NCI-H1436 treated with DMSO at 0.1 percent for 48 hours (cell line): ENCODE data around the gene CPXM1.
"Not testable (repeated sequence)": the region's sequence is repeated elsewhere in the genome, so short reads cannot be mapped to it uniquely, and the experiment has no call there.

ENCODE experiments used
- DNase-seq: peaks from one replicate; lab custom pipeline; 2025; lab: John Stamatoyannopoulos, UW

The CPXM1 gene

DNA sequence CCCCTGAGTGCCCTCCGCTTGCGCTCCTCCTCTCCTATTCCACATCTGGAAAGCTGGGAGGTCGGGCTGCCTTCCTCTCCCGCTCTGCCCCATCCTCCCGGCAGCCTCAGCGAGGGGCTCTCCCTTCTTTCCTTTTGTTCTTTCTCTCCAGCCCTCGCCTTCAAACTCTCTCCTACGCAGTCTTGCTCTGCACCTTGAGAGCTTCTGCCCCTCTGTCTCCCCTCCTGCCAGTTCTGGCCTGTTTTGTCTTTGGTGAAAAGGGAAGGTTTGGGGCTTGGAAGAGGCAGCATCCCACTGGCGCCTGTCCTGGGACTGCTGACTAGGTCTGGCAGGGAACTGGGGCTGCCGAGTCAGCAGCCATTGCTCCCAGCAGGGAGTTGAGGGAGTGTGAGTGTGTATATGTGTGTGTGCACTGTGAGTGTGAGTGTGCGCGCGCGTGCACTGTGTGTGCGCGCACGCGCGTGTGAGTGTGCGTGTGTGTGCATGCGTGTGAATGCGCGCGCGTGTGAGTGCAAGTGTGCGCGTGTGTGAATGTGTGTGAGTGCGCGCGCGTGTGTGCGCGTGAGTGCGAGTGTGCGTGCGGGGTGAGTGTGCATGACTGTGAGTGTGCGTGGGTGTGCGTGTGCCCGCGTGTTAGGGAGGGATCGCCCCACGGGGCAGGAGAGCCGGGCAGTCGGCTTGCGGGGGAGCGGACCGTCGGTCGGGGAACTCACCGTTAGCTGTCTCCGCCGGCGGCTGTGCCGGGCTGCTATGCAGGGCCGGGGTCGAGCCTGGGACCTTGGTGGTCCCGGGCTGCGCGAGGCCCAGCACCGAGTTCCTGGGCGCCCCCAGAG is 523 bp downstream of the CPXM1 start:
- no peak for DNase-seq

DNA sequence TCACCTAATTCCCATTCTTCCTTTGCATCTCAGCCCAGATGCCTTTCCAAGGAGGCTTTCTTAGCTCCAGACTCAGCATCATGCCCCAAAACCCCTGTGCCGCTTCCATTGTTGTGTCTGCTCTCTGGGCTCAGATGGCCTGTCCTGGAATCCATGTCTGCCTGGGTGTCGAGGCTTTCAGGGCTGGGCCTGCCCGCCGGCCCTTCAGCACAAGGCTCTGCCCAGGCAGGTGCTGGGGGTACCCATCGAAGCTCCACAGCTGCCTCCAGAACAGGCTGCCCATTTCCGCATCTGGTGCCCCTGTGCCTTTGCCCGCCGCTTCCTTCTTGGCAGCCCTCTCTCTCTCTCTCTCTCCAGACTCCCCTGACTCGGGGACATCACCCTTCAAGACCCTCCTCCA is 1.2 kb downstream of the CPXM1 start:
- no peak for DNase-seq

DNA sequence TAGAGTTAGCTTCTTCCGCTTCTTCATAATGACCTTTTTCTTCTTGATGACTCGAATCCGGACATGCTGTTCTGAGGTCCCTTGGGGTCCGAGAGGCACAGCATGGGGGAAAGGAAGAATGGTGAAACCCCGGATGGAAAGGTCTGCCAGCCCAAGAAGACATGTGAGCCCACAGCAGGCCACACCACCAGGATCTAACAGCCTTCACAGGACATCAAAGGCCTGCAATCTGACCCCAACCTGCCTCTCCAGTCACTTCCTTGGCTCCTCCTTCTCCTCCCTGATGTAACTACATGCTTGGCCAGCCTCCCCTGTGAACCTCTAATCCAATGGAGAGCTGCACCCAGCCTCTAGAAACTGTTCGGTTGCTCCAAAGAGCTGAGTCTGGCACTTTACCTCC is 1.6 kb downstream of the CPXM1 start:
- no peak for DNase-seq

DNA sequence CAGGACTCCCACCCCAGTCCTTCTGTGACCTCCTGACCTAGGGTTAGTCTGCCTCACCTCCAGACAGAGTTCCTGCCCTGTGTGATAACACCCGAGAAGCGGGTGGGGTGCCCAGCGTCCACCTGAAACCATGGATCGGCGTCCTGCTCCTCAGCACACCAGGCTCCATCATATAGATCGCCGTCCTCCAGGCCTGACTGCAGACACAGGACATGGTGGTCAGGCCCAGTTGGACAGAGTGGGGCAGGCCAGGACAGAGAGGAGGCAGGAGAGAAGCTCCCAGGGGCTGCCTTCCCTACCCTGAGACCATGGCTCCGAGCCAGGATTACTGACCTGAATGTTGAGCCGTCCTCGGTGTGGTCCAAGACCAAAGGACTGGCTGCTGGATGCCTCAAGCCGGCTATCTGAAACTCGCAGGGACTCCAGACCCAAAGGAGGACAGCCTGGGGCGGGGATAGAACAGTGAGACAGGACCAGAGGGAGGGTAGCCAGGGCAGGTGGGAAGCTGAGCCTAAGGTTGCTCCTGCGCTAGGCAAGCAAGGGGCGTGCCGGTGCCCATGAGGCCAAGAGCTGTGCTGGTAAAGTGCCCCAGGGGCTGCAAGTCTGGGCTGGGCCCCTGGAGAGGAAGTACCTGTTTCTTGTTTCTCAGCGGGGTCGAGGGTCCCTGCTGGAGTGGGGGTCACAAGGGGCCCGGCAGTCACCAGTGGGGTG is 2.2 kb downstream of the CPXM1 start:
- DNase-seq = no peak

DNA sequence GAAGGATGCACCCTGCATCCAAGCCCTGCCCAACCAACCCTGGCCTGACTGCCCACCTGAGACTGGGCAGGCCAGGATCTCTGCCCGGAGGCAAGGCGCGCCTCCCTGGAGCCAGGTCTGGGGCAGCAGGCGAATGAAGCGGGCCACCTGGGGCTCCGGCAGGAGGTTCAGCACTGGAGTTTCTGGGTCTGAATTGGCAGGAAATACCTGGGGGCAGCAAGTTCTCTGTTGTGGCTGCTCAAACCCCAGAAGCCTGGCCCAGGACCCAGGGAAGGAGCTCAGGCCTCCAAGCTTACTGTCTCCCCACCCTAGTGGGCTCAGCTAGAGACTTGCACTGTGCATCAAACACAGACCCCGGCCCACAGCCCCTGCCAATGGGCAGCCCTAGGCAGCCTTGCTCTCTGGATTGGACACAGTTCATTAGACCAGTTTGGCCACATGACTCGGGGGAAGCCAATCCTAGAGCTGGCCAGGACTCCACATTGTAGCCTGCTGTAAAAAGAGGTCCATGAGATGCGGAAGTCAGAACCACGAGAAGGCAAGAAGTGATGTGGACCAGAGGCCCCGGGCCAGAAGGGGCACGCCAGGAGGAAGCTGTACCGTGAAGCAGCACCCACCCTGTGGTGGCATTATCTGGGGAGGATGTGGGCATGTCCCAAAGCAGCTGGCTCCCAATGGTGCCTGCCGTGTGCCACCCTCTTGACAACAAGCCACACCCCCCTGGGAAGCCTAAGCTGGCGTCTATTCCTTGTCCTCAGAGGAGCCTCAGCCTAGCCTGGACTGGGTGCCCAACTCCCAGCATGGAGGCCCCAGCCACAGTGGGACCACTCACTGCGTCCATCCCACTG is 3.1 kb downstream of the CPXM1 start:
- no peak for DNase-seq

DNA sequence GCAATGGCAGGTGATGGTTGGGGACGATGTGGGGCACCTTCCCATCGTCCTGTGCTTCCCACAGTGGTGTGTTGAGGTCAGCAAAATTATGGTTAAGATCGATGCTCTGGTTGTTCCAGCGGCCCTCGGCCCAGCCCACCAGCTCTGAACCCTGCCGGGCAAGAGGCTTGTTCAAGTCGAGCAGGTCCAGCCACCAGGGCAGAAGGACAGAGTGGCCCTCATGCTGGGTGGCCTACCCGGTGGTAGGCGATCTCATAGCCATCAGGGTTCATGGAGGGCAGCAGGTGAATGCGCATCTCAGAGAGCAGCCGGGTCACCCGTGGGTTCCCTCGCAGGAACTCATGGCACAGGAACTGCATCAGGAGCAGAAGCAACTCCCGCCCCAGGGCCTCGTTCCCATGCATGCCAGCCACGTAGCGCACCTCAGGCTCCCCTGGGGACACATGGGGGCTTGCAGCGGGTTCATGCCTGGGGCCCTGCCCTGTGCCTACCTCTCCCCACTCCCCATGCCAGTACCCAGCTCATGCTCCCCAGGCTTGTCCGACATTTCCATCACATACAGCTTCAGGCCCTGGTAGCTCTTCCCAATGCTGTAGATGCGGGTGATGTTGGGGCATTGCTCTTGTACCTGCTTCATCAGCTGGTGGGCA is 4.3 kb downstream of the CPXM1 start:
- no peak for DNase-seq

DNA sequence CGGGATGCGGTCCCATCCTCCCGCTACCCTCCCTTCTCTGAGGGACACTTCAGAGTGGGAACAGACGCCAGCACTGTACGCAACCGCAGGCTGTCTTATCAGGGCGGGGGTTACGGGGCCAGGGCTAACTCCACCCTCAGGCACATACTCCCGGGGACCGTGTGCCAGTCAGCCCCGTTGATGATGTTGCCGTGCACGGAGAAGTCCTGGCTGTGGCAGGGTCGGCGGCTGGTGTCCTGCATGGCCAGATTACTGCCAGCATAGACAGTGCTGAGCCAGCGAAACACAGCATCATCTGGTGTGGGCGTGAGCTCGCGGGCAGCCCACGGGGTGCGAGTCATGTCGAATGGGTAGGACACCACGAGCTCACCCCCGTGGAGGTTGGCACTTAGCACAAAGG is 5.0 kb downstream of the CPXM1 start:
- no peak for DNase-seq

DNA sequence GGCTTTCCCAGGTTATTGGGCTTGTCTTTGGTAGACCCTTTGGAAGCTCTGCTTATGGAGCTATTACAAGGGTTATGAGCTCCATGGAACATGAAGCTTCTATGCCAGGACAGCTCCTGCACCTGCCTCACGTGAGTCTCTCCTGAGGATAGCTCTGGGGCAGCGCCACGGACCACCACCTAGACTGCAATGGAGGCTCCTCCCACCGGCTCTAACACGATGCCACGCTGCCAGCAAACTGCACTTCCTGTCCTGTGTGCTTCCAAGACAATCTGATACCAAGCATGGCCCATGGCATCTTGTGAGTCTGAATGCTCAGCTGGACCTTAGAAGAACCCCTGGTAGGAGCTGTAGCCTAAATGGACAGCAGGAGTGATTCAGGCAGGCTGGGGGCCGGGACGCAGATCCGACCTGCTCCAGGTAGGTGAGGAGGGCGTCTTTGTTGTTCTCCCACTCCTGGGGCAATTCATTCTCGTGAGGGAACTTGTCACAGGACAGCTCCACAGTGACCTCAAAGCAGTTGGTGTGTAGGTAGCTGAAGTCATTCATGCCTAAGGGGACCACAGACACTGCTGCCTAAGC is 5.5 kb downstream of the CPXM1 start:
- DNase-seq = no peak

DNA sequence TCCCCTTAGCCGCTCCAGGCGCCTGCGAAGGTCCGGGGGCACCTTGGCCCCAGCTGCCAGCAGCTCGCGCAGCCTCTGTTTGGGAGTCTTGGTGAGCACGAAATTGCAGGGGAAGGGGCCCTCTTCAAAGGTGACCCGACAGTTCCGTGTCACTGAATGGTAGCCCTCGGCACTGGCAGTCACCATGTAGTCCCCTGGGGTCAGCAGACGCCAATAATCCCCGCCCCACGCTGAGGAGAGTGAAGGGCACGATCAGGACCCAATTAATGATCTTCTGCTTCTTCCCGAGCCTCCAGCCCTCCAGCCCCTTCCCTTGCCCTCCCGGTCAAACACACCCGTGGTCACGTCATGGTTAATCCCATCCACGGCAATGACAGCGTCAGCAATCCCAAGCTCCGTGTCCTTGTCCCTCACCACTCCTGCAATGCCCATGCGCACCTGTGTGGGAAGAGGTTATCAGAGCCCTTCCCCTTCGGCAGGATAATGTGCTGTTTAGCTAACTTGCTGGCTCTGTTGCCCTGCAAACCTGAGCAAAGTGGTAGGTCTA is 6.2 kb downstream of the CPXM1 start:
- DNase-seq = no peak

DNA sequence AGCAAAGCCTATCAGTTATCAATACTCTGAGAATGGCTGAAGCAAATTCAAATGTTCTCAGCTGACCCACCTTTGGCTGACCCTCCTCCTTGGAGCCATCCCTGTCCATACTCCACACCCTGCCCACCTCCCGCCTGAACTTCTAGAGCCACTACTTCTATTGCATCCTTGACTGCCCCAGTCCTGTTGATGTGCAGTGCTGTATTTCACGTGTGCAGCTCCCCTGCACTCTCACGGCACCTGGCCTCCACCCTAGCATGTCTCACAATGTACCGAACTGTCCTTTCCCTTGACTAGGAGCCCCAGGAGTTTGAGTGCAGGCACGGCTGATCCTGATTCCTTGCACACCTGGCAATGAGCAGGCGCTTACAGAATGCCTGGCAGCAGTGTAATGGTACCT is 7.0 kb downstream of the CPXM1 start:
- no peak for DNase-seq

DNA sequence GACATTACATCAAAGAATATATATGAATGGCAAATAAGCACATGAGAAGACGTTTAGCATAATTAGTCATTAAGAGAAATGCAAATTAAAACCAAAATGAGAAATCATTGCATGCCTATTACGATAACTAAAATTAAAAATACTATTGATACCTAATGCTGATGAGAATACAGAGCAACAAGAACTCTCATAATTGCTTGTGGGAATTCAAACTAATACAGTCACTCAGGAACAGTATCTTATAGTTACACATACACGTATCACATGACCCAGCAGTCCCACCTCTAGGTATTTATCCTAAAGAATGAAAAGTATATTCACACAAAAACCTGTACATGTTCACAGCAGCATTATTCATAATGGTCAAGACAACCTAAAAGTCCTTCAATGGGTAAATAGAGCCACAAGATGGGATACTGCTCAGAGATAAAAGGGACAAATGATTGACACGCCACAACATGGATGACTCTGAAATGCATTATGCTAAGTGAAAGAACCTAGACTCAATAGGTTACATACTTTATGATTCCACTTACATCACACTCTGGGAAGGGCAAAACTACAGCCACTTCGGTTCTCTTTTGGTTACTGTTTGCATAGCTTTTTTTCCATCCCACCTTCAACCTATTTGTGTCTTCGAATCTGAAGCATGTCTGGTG is 16.4 kb downstream of the CPXM1 start:
- no peak for DNase-seq

DNA sequence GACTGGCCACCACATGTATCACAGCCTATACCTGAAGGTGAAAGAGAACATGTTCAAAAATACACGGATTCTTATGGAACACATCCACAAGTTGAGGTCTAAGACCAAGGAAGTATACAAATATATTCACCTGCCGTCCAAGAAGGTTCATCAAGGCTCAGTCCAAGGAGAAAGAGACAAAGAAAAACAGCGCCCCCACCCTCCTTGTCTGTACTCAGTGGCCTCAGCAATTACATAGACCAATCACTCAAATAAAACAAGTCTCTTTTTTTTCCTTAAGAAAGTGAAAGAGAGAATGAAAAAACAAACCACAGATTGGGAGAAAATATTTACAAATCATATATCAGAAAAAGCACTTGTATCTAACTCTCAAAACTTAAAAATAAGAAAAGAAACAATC is 19.5 kb downstream of the CPXM1 start:
- no peak for DNase-seq

DNA sequence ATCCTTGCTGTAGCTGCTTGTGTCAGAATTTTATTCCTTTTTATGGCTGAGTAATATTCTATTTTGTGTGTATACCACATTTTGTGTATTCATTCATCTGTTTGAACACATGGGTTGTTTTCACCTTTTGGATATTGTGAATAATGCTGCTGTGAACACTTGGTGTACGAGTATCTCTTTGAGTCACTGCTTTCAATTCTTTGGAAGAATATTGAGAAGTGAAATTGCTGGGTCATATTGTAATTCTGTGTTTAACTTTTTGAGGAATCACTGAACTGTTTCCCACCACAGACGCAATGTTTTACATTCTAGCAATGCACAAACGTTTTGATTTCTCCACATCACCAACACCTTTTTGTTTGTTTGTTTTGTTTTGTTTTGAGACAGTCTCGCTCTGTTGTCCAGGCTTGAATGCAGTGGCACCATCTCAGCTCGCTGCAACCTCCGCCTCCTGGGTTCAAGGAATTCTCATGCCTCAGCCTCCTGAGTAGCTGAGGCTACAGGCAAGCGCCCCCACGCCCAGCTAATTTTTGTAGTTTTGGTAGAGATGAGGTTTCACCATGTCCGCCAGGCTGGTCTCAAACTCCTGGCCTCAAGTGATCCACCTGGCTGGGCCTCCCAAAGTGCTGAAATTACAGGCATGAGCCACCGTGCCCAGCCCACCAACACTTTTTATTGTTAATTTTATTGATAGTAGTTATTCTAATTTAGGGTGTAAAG is 21.7 kb downstream of the CPXM1 start:
- no peak for DNase-seq

DNA sequence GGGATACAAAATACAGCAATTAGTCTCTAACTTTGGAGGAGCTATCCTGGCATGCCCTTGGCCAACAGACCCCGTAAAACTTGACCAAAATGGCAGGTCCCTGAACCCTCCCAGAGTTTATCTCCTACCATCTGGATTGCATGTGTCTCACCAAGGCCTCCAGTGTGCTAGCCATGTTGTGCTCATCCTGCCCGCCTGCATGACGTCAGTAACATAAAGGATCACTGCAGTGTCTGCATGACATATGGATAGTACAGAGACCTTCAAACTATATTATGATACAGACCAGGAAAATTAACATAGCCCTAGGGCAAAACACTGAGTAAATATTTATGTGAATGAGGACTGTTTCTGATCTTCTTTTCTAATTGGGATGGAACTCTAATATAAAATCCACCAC is 25.3 kb downstream of the CPXM1 start:
- no peak for DNase-seq

DNA sequence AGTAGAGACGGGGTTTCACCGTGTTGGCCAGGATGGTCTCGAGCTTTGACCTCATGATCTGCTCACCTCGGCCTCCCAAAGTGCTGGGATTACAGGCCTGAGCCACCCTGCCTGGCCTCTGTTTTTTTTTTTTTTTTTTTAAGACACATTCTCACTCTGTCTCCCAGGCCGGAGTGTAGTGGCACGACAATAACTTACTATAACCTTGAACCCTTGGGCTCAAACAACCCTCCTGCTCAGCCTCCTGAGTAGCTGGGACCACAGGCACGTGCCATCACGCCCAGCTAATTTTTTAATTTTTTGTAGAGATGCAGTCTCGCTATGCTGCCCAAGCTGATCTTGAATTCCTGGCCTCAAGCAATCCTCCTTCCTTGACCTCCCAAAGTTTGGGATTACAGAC is 26.6 kb downstream of the CPXM1 start:
- no peak for DNase-seq

DNA sequence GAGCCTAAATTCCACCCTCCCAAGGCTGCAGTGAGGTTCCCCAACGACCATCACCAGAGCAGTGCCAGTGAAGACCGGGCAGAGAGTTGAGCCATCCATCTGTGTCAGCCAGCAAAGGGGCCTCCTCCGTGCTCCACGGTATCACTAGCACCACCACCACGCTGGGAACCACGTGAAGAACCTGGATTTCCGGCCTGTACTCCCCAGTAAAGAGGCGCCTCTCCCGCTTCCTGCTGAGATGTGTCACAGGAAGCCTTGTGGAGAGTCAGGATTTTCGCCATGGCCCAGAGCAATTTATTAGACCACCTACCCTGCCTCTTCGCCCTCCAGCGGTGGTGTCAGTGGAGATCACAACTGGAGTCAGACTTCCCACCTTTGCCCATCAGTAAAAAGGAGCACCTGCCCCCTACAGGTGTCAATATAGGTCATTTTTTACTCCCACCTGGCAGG is 28.8 kb downstream of the CPXM1 start:
- DNase-seq = no peak

DNA sequence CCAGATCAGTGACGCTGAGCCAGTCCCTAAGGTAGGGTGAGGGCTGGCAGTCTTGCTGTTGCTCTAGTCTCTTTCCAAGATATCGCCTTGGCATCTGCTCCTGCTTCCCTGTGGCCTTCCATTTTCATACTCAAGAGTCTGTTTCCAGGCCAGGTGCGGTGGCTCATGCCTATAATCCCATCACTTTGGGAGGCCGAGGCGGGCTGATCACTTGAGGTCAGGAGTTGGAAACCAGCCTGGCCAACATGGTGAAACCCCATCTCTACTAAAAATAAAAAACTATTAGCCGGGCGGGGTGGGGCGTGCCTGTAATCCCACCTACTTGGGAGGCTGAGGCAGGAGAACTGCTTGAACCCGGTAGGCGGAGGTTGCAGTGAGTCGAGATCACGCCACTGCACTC is 30.3 kb downstream of the CPXM1 start:
- not testable (repeated sequence) for DNase-seq

DNA sequence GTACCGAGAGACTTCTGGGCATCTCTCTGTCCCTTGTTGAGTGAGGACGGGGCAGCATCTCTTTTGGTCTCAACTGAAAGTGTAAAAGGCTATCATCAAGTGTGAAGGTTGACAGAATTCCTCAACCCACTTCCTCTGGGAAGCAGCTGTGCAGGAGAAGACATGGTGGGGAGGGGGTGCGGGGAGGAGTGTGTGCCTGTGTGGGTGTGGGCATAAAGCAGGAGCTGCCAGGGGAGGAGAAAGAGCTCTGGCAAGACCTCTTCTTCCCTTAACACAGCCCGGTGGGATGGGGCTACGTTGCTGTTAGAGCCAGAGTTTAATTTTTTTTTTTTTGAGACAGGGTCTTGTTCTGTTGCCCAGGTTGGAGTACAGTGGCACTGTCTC is 31.8 kb downstream of the CPXM1 start:
- DNase-seq = no peak

DNA sequence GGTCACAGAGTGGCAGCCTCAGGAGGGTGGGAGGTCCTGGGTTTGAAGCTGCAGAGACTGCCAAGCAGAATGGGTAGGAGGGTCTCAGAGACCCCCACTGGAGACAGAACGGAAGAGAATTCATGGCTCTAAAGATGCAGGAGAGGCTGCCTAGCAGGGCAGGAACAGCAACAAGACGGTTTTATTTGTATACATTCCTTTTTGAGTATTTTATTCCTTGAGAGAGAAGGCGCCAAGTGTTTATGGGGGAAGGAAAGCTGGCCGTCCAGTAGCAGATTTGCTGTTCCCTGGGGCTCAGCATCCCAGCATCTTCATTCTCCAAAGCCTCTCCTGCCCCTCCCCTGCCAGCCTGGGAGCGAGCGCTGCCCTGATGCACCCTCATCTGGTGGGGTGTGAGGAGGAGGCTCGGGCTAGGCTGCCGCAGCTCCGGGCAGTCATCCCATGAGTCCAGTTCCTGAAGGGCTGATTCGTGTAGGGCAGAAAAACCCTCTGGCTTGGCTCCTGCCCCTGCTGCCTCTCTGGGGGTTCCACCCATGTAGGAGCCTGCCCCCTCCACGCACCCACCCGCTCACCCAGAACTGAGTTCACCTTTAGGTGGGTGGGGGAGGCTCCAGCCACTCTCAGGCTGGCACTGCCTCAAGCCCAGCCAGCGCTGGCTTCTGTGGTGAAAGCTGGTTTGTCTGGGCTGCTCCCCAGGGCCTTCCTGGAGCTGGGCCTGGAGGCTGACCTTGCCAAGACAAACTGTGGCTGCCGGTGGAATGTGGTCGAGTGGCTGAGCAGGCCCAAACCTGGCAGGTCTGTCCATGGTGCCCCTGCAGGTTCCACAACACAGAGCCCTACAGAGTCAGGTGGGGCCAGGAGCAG is 32.4 kb downstream of the CPXM1 start:
- DNase-seq = no peak
